Loucy (cell line): ENCODE measurements around the gene SPC24.
A peak's percentile ranks its signal among the peaks of the same experiment; 100 is the strongest.
"Not testable (repeated sequence)": the region's sequence is repeated elsewhere in the genome, so short reads cannot be mapped to it uniquely, and the experiment has no call there.

Experiments used
- H2AFZ ChIP-seq: fragments of 200-600 bp; sonication (generic); 2 replicates; pipeline ENCODE4 v1.6.0; 2016; ENCODE audit warnings: antibody characterized with exemption, mild to moderate bottlenecking, low read length, moderate library complexity
- H3F3A ChIP-seq: fragments of 200-600 bp; 2 replicates; pipeline ENCODE4 v1.6.0; 2016; ENCODE audit warnings: antibody characterized with exemption, low read depth, mild to moderate bottlenecking
- H3K27me3 ChIP-seq: fragments of 200-600 bp; sonication (generic); 2 replicates; pipeline ENCODE4 v1.6.1; 2014; ENCODE audit warnings: low read length, mild to moderate bottlenecking; ENCODE audit not compliant: insufficient read depth, poor library complexity, severe bottlenecking
- H3K36me3 ChIP-seq: fragments of 200-600 bp; sonication (generic); 2 replicates; pipeline ENCODE4 v1.6.1; 2016; ENCODE audit warnings: low read length; ENCODE audit not compliant: insufficient read depth
- H3K4me1 ChIP-seq: fragments of 200-600 bp; sonication (generic); 2 replicates; pipeline ENCODE4 v1.5.1; 2014; ENCODE audit warnings: low read length, mild to moderate bottlenecking; ENCODE audit not compliant: insufficient read depth, poor library complexity, severe bottlenecking
- H3K4me2 ChIP-seq: fragments of 200-600 bp; sonication (generic); 2 replicates; pipeline ENCODE4 v1.6.0; 2014; ENCODE audit warnings: antibody characterized with exemption, low read length, low read depth, mild to moderate bottlenecking; ENCODE audit not compliant: poor library complexity, severe bottlenecking
- H3K4me3 ChIP-seq: fragments of 200-600 bp; sonication (generic); 2 replicates; pipeline ENCODE4 v1.5.1; 2014; ENCODE audit warnings: low read length, mild to moderate bottlenecking, mixed read lengths; ENCODE audit not compliant: poor library complexity, severe bottlenecking
- H3K79me2 ChIP-seq: fragments of 200-600 bp; sonication (generic); 2 replicates; pipeline ENCODE4 v1.6.1; 2014; ENCODE audit warnings: low read length; ENCODE audit not compliant: insufficient read depth
- H3K9ac ChIP-seq: fragments of 200-600 bp; sonication (generic); 2 replicates; pipeline ENCODE4 v1.6.0; 2014; ENCODE audit warnings: mild to moderate bottlenecking, low read depth, low read length, moderate library complexity; ENCODE audit not compliant: poor library complexity, severe bottlenecking
- H3K9me2 ChIP-seq: fragments of 200-600 bp; sonication (generic); replicated peaks from 2 replicates; pipeline ENCODE4 v1.6.1; 2016; ENCODE audit warnings: low read depth, low read length, mixed read lengths
- H3K9me3 ChIP-seq: fragments of 200-600 bp; sonication (generic); 2 replicates; pipeline ENCODE4 v1.6.1; 2014; ENCODE audit warnings: mild to moderate bottlenecking, antibody characterized with exemption, low read length, low read depth; ENCODE audit not compliant: insufficient read depth
- H4K20me1 ChIP-seq: fragments of 200-600 bp; sonication (generic); 2 replicates; pipeline ENCODE4 v1.6.0; 2014; ENCODE audit warnings: antibody characterized with exemption, low read length, mild to moderate bottlenecking; ENCODE audit not compliant: insufficient read depth, poor library complexity, severe bottlenecking
- CTCF ChIP-seq: fragments of 200-600 bp; sonication (generic); conservative IDR thresholded peaks from 2 replicates; pipeline ENCODE4 v1.5.1; 2014; ENCODE audit warnings: mild to moderate bottlenecking, antibody characterized with exemption, low read length
- EZH2phosphoT487 ChIP-seq: fragments of 200-600 bp; IDR thresholded peaks from 2 replicates; pipeline ENCODE4 v1.6.1; 2018; ENCODE audit warnings: antibody characterized with exemption, mild to moderate bottlenecking, moderate library complexity, borderline replicate concordance

Gene SPC24

DNA sequence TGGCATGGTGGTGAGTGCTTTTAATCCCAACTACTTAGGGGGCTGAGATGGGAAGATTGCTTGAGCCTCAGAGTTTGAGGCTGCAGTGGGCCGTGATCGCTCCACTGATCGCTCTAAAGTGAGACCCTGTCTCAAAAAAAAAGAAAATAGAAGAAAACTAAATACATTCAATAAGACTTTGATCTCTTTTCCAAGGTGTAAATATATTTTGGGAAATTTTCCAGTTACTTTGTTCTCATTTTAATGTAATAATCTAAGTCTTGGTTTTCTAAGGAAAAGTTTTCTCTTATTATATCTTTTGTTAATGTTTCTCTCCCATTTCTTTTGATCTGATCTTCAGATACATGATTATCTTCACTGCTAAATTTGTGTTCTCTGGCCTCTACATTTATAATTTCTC lies 56.7 kb downstream of the SPC24 start:
- no peaks in the 10 kb centered on the region for H3K9me3 ChIP-seq
- peaks cover 38% of the 10 kb centered on the region for H3K4me1 ChIP-seq
- H3K9ac ChIP-seq: no peak overlapping the region
- no peaks in the 10 kb centered on the region for H3K9me2 ChIP-seq
- peak overlapping the region; percentile 42 for H3K4me2 ChIP-seq
- no peak overlapping the region for H2AFZ ChIP-seq
- H3F3A ChIP-seq: peaks cover 13% of the 10 kb centered on the region; the same call in 1 of the 2 replicates
- no peak overlapping the region for H3K4me3 ChIP-seq
- H3K36me3 ChIP-seq: peaks cover 74% of the 10 kb centered on the region
- H3K79me2 ChIP-seq: peaks cover 94% of the 10 kb centered on the region
- no peaks in the 10 kb centered on the region for H3K27me3 ChIP-seq
- no peak for TF ChIP-seq CTCF
- TF ChIP-seq EZH2phosphoT487: no peak
- H4K20me1 ChIP-seq: peaks cover 85% of the 10 kb centered on the region

- no peaks in the 10 kb centered on the region for H3K9me3 ChIP-seq
- H3K36me3 ChIP-seq: peaks cover 69% of the 10 kb centered on the region
- peaks cover 13% of the 10 kb centered on the region; the same call in 1 of the 2 replicates for H3F3A ChIP-seq
- H3K27me3 ChIP-seq: no peaks in the 10 kb centered on the region
- H3K9me2 ChIP-seq: no peaks in the 10 kb centered on the region
- H3K4me2 ChIP-seq: peak overlapping the region; percentile 42
- no peak overlapping the region for H2AFZ ChIP-seq
- H3K9ac ChIP-seq: no peak overlapping the region
- peaks cover 94% of the 10 kb centered on the region for H3K79me2 ChIP-seq
- peaks cover 90% of the 10 kb centered on the region for H4K20me1 ChIP-seq
- TF ChIP-seq CTCF: no peak
- no peak for TF ChIP-seq EZH2phosphoT487
- H3K4me3 ChIP-seq: no peak overlapping the region
- peaks cover 44% of the 10 kb centered on the region for H3K4me1 ChIP-seq
These were observed 57.3 kb downstream of the SPC24 start for GRCh38 chr19:11098327-11098726.

GRCh38 chr19:11097367-11097766 lies 58.2 kb downstream of the SPC24 start:
- not testable (repeated sequence) for H3K9me3 ChIP-seq, H3K9me2 ChIP-seq, H3K27me3 ChIP-seq, H2AFZ ChIP-seq, H3K9ac ChIP-seq
- Histone ChIP-seq H3K4me1 (peaks cover 52% of the 10 kb centered on the region), H3K79me2 (peaks cover 94% of the 10 kb centered on the region), H3F3A (peaks cover 13% of the 10 kb centered on the region; the same call in 1 of the 2 replicates), H3K36me3 (peaks cover 63% of the 10 kb centered on the region; the same call in 1 of the 2 replicates), H3K4me2 (peak overlapping the region; percentile 32), H3K4me3 (peak overlapping the region; percentile 28), H4K20me1 (peaks cover 90% of the 10 kb centered on the region)

- H3K36me3 ChIP-seq: peaks cover 59% of the 10 kb centered on the region; the same call in 1 of the 2 replicates
- peaks cover 58% of the 10 kb centered on the region for H3K4me1 ChIP-seq
These were observed 59.3 kb downstream of the SPC24 start for GRCh38 chr19:11096210-11096841.

More at GRCh38 chr19:11096210-11096841, 59.3 kb downstream of the SPC24 start:
- Histone ChIP-seq H3K9me2 (no peaks in the 10 kb centered on the region), H2AFZ (no peak overlapping the region), H3K79me2 (peaks cover 99% of the 10 kb centered on the region), H3K9me3 (no peaks in the 10 kb centered on the region), H3K27me3 (no peaks in the 10 kb centered on the region), H4K20me1 (peaks cover 94% of the 10 kb centered on the region), H3K4me2 (peak overlapping the region; percentile 99), H3F3A (peaks cover 13% of the 10 kb centered on the region; the same call in 1 of the 2 replicates), H3K9ac (peak overlapping the region; percentile 79), H3K4me3 (peak overlapping the region; percentile 97)
- no peak for TF ChIP-seq CTCF
- TF ChIP-seq EZH2phosphoT487: no peak
